ENCODE measurements around the gene FREM3.

The FREM3 gene

DNA sequence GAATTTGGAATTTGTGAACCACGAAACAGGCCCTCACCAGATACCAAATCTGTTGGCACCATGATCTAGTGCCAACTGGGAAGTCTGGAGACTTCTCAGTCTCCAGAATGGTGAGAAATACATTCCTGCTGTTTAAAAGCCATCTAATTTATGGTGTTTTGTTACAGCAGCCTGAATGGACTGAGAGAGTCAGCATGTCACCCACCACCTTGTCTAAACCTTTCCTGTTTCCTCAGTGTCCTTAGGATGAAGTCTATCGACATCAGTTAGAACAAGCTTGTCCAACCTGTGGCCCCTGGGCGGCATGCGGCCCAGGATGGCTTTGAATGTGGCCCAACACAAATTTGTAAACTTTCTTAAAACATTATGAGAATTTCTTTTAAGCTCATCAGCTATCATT, 42.1 kb downstream of the FREM3 start:
- FAIRE-seq: no peak

GRCh38 chr4:143654571-143654970, 45.9 kb downstream of the FREM3 start:
- no peak for FAIRE-seq

DNA sequence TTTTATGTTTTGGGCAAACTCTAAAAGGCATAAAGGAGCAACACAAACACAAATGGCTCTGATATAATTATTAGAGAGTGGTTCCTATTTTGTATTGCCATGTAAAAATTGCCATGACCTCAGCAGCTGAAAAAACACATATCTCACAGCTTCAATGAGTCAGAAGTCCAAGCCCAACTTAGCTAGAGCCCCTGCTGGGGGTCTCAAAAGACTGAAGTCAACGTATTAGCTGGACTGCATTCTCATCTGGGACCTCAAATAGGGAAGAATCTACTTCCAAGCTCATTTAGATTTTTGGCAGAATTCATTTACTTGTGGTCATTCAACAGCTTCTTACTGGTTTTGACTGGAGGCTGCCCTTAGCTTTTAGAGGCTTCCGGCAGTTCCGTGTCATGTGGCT, 47.4 kb downstream of the FREM3 start:
- FAIRE-seq: no peak

- no peak for FAIRE-seq
These were observed 57.1 kb downstream of the FREM3 start for GRCh38 chr4:143643399-143643798.

GRCh38 chr4:143642611-143643010, 57.9 kb downstream of the FREM3 start:
- FAIRE-seq: no peak

GRCh38 chr4:143641361-143641760, 59.1 kb downstream of the FREM3 start:
- no peak for FAIRE-seq

DNA sequence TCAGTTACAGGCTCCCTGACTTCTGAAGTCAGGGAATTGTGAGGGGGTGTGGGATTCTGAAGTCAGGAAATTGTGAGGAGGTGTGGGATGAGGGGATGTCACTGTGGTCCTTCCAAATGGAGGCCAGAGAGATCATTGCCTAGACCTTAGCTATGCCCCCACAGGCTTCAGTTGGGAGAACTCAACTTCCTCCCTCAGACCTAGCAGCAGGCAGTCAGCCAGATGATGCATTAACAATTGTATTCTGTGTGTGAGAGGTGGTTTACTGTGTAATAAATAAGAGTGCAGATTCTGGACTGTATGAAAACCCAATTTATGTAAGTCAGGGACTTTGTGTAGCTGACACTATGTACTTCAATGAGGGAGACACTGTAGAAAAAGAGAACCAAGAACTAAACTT, 65.7 kb downstream of the FREM3 start:
- FAIRE-seq: no peak

- no peak for FAIRE-seq
These were observed 66.6 kb downstream of the FREM3 start for GRCh38 chr4:143633833-143634232.

DNA sequence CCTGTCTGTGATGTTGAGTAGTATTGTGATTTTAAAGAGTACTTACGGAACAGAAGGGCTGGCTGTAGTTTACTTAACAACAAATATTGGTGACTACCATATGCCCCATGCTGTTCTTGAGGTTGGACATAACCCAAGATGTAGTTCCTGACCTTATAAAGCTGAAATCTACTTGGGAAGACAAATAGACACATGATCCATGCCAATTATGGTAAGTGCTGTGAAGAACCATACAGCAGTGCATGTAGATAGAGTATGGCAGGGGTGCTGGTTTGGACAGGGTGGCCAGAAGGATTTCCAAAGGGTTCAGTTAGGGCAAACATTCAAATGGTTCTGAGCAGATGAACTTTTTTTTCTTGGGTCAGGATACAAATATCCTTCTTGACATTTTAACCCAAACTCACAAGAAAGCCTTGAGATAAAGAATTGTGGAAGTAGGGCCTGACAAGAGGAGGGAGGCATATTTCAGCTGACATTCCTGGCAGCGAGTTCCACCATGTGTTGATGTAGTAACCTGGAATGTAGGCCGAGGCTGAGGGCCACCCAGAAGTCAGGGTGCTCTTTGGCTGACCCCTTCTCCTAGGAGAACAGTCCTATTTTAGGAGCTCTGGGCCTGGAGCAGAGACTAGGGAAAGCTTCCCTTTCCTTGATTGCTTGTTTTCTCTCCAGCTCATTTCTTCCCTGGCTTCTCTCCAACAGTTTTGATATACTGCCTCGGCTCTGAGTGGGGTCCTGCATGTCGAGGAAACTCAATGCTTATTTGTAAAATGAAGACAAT, 74.2 kb downstream of the FREM3 start:
- no peak for FAIRE-seq

- FAIRE-seq: no peak
These were observed 74.8 kb downstream of the FREM3 start for GRCh38 chr4:143625632-143626031.

DNA sequence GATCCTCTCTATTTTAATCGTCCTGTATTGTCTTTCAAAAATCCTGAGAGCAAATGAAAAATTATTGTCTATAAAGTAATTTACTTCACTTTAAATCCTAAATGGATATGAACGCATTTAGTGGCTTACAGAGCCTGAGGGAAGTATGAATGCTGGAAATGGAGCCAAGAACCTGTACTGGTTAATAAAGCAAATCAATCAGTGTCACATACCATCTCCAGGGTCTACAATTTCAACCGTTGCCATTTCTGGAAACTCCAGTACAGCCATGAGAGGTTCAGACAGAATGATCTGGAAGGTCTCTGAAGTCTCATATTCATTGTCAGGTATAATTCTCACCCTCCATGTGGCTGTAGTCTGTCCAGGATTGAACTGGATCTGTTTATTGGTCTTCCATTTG, 76.6 kb downstream of the FREM3 start:
- no peak for FAIRE-seq

GRCh38 chr4:143618811-143619210, 81.7 kb downstream of the FREM3 start:
- FAIRE-seq: no peak

- FAIRE-seq: no peak
These were observed 82.3 kb downstream of the FREM3 start for GRCh38 chr4:143617994-143618679.

GRCh38 chr4:143616771-143617170, 83.7 kb downstream of the FREM3 start:
- FAIRE-seq: no peak

DNA sequence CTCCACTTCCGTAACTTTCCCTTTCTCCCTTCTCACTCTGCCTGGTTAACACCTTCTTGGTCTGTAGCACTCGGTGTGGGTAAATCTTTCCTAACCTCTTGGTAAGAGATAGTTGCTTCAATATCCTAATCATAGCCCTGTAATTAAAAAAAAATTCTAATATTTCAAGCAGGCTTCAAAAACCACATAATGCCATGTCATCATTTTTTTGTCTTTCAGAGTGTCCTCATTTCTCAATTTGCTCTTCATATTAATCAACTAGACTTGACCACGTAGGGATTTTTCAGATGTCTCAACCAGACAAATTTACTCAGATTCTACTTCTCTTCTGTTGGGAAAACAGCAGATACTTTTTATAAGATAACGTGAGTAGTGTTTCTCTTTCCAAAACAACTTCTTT, 91.0 kb downstream of the FREM3 start:
- no peak for FAIRE-seq

GRCh38 chr4:143606480-143606879, 94.0 kb downstream of the FREM3 start:
- no peak for FAIRE-seq

GRCh38 chr4:143599827-143600226, 100.6 kb downstream of the FREM3 start:
- no peak for FAIRE-seq

DNA sequence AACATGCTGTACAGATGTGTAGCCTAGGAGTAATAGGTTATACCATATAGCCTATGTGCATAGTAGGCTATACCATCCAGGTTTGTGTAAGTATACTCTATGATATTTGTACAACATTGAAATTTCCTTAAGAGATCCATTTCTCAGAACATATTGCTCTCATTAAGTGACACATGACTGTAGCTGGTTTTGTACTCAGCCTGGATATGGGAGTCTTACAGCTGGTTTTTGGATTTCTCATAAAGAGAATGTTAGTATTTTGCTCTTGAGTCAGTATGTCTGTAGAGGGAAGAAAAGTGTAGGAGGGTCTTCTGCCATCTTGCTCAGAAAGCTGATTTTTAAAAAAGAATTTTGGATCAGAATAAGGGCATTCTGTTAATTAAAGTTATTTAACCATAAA, 101.7 kb downstream of the FREM3 start:
- FAIRE-seq: no peak

GRCh38 chr4:143597276-143597675, 103.2 kb downstream of the FREM3 start:
- FAIRE-seq: no peak

GRCh38 chr4:143587703-143588102, 112.8 kb downstream of the FREM3 start:
- no peak for FAIRE-seq

- FAIRE-seq: no peak
These were observed 114.4 kb downstream of the FREM3 start for GRCh38 chr4:143586080-143586479.

- FAIRE-seq: no peak
These were observed 114.9 kb downstream of the FREM3 start for GRCh38 chr4:143585548-143585947.

GRCh38 chr4:143581331-143581946, 119.0 kb downstream of the FREM3 start:
- no peak for FAIRE-seq

GRCh38 chr4:143575331-143575730, 125.1 kb downstream of the FREM3 start:
- FAIRE-seq: no peak

Data from colon (tissue), 2 donors.